T-helper 22 cell (primary cell): Measurements from ENCODE around the gene SMIM10L2A.
"Not testable (repeated sequence)": the region's sequence is repeated elsewhere in the genome, so short reads cannot be mapped to it uniquely, and the experiment has no call there.

ENCODE experiments used
- DNase-seq: peaks from one replicate; pipeline ENCODE4 v3.0.0-alpha.2; 2020; ENCODE audit warnings: low read depth

SMIM10L2A gene

DNA sequence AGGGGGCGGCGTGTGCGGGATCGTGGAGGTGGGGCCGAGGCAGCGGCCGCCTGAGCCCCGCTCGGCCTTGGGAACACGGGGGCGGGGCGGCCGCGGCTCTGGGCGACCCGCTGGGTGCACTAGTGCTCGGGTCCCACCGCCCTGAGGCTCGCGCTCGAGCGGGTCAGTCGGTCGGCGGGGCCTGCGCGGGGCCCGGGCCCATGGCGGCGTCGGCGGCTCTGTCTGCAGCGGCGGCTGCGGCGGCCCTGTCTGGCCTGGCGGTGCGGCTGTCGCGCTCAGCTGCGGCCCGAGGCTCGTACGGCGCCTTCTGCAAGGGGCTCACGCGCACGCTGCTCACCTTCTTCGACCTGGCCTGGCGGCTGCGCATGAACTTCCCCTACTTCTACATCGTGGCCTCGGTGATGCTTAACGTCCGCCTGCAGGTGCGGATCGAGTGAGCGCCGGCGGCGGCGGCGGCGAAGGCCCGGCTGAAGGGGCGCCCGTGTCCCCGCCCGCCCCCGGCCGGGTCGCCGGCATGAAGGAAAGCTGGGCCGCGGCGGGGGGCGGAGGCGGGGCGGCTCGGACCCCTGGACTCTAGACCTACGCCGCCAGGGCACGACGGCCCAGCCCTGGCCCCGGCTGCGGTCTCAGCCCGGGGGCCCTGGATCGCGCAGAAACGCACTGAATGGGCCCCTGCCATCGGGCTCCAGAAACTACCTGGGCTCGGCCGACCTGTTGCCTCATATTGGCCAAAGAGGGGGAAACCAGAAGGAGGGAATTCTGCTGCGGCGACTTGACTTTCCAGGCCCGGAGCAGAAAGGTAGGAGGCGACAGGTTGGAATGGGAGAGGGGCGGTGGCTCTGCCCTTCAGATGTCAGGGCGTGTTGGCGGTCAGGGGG lies at the start of gene SMIM10L2A:
Gene SMIM10L2A, plus strand, starts transcription at position 13 of the 878 bp plus-strand sequence. Its CDS starts 188 bp downstream, at position 201.
- DNase-seq: no peak

- no peak for DNase-seq
Measured at GRCh38 chrX:135373357-135373756, 48.4 kb upstream of the SMIM10L2A start.

DNA sequence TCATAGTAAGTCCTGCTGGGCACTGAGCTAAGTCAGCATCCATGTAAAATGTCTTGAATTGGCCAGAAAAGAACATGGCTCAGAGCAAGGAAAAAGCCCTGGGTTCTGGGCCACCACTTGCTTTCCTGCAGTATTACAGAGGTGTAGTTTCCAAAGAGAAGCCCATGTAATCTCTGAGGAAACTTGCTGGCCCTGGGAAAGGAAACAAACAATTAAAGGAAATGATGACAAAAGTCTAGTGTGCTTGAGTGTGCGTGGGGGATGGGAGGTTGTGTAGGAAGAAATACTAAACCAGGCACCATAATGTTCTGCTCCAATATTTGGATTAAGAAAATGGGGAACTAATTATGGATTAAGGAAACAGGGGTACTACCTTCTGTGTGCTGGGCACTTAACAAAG lies 39.5 kb upstream of the SMIM10L2A start:
- no peak for DNase-seq

GRCh38 chrX:135383249-135383648 lies 38.5 kb upstream of the SMIM10L2A start:
- DNase-seq: no peak

DNA sequence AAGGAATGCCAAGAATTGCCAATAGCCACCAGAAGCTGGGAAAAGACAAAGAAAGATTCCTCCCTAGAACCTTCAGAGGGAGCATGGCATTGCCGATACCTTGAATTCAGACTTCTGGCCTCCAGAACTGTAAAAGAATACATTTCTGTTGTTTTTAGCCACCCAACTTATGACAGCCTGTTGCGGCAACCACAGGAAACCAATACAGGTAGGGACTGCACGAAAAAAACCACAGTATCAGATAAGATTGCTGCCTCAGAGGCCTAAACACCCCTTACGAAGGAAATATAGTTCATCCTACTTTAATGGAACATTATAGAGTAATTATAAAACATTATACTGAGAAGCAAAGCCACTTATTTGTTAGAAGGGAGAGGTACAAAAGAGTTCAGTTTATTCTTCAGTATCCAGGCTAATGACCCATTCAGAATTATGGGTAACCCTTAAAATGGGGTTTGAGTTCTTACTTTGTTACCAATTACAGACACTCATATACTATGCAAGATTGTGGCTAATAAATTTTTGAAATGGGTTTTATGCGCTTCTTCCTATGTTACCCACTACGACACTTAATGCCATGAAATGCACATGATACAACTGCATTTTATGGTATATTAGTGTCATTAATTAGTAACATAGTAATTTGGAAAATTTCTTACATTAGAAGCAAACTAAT lies 37.4 kb upstream of the SMIM10L2A start:
- peak; percentile 41 for DNase-seq

GRCh38 chrX:135388841-135389240 lies 32.9 kb upstream of the SMIM10L2A start:
- no peak for DNase-seq

DNA sequence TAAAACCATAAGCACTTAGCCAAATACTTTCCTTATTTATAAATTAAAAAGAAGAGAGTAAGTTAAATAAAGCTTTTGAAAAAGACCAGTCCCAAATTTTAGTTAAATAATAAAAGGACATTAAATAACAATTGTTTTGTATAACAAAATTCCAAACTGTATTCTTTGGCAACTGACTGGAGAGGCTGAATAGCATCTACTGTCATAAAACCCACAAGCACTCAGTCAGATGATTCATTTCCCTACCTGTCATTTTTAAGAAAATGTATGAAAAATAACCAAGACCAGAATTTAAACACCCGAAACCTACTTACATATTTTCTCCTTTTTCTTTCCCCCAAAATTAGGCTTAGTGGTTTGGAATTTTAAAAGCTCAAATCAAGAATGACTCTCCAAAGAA lies 32.5 kb upstream of the SMIM10L2A start:
- no peak for DNase-seq

- no peak for DNase-seq
Measured at GRCh38 chrX:135389717-135390116, 32.0 kb upstream of the SMIM10L2A start.

DNA sequence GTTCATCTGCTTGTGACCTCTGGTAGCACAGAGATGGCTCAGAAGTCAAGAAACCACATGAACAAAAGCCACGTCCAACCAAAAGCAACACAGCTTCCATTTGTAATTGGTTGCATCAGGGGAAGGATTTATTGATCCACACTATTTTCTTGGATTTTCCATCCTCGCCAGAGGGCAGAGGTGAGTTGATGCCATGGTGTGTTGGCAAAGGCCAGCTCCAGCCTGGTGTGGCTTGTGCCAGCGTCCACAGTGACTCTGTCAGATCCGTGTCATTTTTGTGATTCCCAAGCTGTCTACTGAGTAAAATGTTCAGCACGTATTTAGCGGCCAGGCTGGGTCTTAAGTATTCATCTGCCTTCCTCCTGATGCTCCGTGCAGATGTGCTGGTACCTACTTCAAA lies 30.0 kb upstream of the SMIM10L2A start:
- DNase-seq: no peak

DNA sequence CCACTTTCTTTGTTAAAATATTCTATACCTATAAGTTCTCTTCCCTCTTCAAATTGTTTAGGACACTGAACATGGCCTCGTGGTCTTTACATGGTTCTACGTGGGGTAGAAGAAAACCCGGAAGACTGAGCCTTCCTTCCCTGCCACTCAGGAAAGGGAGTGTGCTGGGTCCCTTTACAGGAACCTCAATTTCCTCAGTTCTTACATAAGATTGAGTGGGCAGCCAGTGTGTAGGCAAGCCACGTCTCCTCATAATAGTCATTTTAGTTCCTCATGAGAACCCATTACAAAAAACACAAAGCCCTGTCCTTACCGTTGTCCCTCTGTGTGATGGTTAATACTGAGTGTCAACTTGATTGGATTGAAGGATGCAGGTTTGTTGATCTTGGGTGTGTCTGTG lies 28.7 kb upstream of the SMIM10L2A start:
- no peak for DNase-seq

GRCh38 chrX:135395064-135395463 lies 26.7 kb upstream of the SMIM10L2A start:
- no peak for DNase-seq

DNA sequence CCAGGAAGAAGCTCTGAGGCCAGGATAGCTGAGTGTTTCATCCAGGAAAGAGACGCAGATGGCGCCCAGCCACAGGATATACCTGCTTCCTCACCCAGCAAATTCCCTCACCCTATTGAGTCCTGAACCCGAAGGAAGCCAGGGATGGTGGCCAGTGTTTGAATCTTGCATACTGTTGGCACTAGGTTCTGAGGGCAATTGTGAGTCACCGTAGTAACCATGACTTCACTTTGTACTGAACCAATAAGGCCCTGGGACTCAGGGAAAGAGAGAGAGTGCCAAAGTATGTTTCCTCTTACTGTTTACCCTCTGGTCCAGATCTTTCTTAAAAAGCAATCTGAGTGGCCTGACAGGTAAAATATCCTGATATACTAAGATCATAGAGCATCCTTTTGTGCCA lies 25.6 kb upstream of the SMIM10L2A start:
- no peak for DNase-seq

DNA sequence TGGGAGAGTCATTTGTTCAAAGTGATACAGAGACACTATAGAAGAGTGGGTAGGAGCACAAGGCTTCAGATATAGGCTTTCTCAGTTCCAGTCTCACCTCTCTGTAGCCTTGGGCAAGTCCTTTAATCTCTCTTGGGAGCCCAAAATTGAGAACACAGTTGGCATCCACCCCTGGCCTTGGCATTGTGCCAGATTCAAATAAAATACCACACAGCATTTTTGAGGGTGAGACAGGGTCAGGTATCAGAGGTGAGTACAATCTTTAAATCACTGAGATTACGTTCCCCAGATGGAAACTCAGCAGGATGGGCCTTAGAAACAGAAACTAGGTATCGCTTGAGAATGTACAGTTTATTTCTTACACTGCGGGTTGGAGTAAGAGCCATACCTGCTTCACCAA lies 25.2 kb upstream of the SMIM10L2A start:
- DNase-seq: no peak

DNA sequence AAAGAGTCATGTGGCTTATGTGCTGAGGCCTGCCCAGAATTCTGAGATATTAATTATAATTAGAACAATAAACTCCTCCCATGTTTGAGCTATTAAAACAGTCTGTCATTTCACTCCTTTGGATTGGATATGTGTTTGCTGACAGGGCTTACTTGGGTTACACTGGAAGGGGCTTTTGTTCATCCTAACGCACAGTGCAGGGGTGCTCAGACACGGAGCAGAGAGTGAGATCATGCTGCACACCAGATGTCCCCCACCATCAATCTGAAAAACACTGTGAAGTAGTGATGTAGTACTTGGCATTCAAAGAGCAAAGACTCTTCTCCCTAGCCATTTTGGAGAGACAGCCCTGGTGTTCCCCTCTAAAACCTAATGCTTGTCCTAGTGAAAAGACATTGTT lies 24.1 kb upstream of the SMIM10L2A start:
- DNase-seq: no peak

DNA sequence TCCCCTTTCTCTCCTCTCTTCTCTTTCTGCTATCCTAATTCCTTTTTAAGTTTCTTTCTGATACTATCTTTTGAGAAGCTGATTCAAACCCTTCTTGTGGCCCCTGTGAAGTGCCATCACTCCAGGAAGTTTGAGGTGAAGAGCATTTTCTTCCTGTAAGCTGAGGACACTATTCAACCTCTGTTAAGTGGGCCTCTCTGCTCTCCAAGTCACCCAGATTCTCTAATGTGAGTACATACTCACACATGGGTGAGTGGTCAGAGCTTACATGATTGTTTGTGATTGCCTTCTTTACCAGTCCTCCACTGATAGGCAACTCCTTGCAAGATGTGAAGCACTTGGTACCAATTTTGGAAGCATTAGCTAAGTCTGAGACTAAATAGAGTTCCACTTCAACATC lies 18.4 kb upstream of the SMIM10L2A start:
- no peak for DNase-seq

DNA sequence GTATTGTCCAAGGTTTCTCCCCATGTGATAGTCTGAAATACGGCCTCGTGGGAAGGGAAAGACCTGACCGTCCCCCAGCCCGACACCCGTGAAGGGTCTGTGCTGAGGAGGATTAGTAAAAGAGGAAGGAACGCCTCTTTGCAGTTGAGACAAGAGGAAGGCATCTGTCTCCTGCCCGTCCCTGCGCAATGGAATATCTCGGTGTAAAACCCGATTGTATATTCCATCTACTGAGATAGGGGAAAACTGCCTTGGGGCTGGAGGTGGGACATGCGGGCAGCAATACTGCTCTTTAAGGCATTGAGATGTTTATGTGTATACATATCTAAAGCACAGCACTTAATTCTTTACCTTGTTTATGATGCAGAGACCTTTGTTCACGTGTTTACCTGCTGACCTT lies 15.3 kb upstream of the SMIM10L2A start:
- DNase-seq: not testable (repeated sequence)

- no peak for DNase-seq
Measured at GRCh38 chrX:135408794-135409193, 12.9 kb upstream of the SMIM10L2A start.

- DNase-seq: no peak
Measured at GRCh38 chrX:135410861-135411627, 10.7 kb upstream of the SMIM10L2A start.

DNA sequence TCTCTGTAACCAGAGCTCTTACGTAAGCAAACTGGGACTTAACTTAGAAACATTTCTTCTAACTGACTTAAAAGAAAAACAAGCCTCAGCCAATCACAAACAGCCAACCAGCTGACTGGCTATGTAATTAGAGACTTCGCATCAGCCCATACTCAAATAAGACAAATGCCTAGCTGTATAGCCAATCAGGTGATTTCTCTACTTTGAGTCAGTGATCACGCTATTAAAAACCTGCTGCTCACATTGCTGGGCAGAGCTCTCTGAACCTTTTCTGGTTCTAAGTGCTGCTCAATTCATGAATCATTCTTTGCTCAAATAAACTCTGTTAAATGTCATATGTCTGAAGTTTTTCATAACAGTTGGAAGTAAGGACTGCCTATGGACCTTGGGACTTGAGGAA lies 9.9 kb upstream of the SMIM10L2A start:
- no peak for DNase-seq

DNA sequence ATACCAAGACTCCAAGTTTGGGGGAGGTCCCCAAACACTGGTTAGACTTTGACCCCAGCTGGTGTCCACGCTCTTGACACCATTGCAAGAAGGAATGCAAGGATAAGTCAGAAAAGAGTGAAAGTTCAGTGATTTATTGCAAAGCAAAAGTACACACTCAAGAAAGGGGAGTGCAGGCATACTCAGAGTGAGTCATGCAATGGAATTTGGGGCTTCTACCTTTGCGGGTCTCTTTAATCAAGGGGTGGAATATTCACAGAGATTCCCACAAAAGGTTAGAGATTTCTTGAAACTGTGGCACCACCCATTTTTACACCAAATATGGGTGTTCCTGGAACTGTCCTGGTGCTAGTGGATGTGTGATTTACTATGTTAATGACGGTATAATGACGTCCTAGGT lies 5.2 kb upstream of the SMIM10L2A start:
- no peak for DNase-seq

DNA sequence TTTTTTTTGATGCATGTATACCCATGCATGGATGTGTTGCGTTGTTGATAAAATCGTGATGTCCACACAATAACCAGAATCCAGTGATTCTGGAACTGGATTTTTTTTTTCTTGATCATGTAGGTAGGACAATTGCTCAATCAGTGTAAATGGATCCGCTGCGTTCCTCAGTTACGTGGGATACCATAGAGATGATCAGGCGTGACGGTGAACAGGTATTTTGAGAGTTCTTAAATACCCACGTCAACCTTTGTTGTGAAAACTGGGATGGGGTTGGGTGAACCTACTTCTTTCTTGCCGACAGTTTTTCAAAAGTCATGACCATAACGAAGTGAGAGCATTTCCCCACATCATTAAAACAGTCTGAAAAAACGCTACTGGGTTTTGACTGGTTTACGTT lies 913 bp upstream of the SMIM10L2A start:
- DNase-seq: no peak

GRCh38 chrX:135421537-135421931 lies 210 bp upstream of the SMIM10L2A start:
- peak; percentile 76 for DNase-seq

DNA sequence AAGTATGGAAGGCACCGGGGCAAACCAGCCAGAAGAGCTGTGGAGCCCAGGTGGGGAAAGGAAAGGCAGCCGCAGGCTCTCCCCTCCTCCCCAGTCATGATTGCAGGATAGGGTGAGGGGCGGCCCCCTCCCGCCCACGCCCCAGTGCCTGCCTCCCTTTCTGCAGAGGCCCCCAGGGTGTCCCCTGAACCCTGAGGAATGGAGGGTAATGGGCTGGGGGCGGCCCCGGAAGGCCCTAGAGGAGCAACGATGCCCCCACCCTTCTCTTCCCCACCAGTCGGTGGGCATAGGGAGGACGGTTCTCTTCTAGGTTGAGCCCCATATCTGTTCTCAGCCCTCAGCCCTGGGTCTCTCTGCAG lies 1.0 kb downstream of the SMIM10L2A start:
- DNase-seq: not testable (repeated sequence)
